HG03469 (cell line): ENCODE results near the gene USF3.

Source experiments
- ATAC-seq: cut with Tn5 transposase; IDR thresholded peaks from one replicate; pipeline ENCODE4 v1.9.1; 2021; ENCODE audit warnings: mild to moderate bottlenecking, moderate library complexity, moderate number of reproducible peaks; ENCODE audit not compliant: unreplicated experiment

The USF3 gene, protein sequence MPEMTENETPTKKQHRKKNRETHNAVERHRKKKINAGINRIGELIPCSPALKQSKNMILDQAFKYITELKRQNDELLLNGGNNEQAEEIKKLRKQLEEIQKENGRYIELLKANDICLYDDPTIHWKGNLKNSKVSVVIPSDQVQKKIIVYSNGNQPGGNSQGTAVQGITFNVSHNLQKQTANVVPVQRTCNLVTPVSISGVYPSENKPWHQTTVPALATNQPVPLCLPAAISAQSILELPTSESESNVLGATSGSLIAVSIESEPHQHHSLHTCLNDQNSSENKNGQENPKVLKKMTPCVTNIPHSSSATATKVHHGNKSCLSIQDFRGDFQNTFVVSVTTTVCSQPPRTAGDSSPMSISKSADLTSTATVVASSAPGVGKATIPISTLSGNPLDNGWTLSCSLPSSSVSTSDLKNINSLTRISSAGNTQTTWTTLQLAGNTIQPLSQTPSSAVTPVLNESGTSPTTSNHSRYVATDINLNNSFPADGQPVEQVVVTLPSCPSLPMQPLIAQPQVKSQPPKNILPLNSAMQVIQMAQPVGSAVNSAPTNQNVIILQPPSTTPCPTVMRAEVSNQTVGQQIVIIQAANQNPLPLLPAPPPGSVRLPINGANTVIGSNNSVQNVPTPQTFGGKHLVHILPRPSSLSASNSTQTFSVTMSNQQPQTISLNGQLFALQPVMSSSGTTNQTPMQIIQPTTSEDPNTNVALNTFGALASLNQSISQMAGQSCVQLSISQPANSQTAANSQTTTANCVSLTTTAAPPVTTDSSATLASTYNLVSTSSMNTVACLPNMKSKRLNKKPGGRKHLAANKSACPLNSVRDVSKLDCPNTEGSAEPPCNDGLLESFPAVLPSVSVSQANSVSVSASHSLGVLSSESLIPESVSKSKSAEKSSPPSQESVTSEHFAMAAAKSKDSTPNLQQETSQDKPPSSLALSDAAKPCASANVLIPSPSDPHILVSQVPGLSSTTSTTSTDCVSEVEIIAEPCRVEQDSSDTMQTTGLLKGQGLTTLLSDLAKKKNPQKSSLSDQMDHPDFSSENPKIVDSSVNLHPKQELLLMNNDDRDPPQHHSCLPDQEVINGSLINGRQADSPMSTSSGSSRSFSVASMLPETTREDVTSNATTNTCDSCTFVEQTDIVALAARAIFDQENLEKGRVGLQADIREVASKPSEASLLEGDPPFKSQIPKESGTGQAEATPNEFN (N-terminal part only)

DNA sequence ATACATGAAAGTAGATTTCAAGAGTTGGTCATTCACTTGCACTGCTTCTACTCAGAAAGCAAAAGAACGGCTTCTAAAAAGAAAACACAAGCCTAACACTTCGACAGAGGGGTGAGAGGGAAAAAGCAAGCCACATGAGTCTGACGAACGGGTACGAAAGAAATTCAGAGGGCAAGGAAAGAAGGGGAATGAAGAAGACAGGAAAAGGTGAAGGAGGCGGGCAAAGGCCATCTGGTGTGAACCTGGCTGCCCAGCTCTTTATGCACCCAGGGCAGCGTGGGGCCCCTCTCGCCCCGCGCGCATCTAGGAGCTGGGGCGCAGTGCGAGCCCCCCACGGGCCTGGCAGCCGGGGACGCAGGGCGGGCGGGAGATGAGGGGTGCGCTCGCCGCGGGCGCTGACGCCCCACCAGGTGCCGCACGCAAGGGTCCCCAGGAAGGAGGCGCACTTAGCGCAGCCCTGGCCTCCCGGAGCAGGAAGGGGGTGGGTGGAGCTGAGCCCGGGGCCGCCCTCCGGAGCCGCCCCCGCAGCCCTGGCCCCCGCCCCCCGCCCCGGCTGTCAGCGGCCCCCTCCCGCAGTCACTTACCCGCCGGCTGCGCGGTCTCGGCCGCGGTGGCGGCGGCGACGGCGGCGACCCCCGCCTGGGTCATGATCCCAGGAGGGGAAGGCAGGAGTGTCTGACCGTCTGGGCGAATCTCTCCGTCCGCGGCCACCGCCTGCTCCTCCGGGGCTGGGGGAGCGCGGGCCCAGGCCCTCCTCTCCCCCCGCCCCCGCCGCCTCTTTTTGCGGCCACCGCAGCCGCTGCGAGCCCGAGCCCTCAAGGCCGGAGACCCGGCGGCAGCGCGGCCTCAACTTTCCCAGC is at the start of gene USF3:
USF3 (minus strand) TSS at position 857 of the 860 bp plus-strand sequence. CDS start 21,764 bp downstream, outside the sequence.
- ATAC-seq: peak; percentile 42

GRCh38 chr3:113745756-113746547 is 49.5 kb upstream of the USF3 start, which contains the start of gene NAA50:
TSS of gene NAA50 (minus strand) at chr3:113746249. CDS start at chr3:113745949, 300 bp downstream.
- ATAC-seq: peak; percentile 27

DNA sequence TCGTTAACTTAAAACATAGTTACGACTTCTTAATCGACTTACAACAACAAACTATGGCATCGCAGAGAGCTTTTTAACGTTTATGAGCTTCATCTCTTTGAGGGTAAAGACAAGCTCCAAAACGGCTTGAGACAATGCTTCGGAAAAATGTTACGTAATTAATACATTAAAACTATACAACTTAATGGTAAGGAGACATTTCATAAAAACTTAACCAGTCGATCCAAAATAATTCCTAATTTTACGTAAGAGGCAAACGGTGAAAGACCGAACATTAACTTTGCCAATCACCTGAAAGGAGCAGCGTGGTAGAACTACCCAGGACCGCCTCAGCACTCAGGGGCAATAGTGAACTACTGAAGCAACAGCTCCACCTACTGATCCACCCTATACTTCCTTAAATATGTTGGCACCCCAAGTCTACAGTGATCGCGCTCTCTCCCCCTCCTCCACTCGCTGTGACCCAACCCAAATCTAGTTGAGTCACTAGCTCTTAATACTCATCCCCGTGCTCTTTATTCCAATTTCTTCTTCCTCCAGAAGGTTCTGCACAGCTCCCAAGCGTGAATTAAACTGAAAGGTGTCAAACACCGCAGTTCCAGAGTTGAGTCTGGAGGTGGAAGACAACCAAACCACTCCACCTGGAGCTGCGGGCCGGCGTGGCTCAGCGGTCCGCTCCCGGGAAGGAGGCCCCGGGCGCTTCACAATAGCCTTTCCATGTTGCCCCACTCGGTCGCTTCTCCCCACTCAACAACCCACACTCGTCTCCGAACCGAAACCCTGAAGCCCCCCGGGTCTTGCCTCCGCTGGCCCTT is 48.7 kb upstream of the USF3 start:
- peak; percentile 46 for ATAC-seq

- no peak for ATAC-seq
These were observed 46.7 kb upstream of the USF3 start for GRCh38 chr3:113743006-113743630.

DNA sequence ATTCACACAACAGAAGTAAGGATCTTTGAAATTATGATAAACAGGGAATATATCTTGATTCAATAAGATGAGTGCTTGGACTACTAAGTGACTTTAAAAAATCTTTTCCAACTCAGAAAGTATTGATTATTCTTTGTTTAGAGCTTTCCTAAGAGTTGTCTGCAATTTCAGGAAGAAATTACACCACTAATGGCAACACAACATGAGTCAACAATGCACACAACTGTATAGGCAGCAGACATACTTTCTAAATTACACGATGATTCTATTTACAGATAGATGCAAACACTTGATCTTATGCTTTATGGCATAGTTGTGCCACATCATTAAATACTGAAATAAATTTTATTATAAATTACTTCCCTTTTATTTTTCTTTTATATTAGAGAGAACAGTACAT is 45.2 kb upstream of the USF3 start:
- ATAC-seq: no peak

GRCh38 chr3:113741086-113741485 is 44.6 kb upstream of the USF3 start:
- no peak for ATAC-seq

DNA sequence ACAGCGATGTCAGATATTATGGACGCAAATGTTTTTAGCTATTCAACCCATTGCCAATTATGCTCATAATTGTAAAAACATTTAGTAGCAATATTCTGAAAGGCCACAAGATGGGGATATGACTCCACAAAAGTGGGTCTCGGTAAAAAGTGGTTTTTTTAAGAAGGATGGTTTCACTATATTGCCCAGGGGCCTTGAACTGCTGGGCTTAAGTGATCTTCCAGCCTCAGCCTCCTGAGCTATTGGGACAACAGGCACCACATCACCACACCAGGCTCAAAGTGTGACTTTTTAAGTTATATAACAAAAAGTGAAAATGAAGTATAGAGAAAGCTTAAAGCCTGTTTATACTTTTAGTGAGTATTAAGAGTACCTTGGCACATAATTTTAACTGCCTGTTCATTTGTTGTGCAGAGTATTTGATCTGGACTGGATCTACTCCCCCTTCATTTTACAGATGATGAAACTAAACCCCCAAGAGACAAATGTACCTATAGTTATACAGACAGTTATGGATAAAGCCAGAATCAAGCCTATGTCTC is 40.2 kb upstream of the USF3 start:
- peak; percentile 54 for ATAC-seq

DNA sequence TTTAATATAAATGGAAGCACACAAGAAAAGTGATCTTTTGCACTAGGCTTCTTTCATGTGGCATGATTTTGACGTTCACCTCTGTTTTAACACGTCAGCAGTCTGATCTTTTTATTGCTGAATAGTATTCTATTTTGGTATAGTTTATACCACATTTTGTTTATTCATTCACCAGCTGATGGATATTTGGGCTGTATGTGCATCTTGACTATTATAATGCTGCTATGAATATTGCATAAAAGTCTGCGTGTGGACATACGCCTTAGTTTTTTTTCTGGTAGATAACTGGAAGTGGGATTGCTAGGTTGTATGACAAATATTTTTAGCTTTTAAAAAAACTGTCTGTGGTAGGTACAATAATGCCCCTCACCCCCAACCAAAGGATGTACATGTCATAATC is 35.3 kb upstream of the USF3 start:
- no peak for ATAC-seq

DNA sequence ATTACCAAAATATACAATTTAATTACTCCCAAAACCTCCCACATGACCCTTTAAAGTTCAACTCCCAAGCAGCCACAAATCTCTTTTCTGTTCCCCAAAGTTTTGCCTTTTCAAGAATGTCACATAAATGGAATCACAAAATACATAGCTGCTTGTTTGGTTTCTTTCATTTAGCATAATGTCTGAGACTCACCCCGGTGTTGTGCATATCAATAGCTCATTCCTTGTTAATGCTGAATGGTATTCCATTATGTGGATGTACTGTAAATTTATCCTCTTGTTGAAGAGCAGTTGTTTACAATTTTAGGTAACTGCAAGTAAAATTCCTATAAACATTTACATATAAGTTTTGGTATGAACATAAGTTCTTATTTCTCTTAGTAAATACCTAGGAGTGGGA is 34.1 kb upstream of the USF3 start:
- ATAC-seq: no peak

DNA sequence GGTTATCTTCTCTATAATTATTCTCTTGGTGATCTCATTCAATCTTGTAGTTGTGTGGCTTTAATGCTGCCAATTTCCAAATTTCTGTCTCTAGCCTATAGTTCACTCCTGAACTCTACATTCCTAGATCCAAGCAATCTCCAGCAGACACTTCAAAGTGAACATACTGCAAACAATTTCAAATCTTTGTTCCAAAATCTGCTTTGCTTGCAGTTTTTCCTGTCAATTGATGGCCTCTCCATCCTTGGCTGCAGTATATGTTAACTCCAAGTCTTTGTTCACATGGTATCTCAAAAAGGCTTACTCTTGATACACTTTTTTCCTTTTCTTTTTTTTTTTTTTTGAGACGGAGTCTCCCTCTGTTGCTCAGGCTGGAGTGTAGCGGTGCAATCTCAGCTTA is 32.2 kb upstream of the USF3 start:
- ATAC-seq: no peak

- ATAC-seq: no peak
These were observed 25.2 kb upstream of the USF3 start for GRCh38 chr3:113721636-113722035.

GRCh38 chr3:113719758-113720157 is 23.3 kb upstream of the USF3 start:
- ATAC-seq: no peak

GRCh38 chr3:113719294-113719693 is 22.9 kb upstream of the USF3 start:
- no peak for ATAC-seq

DNA sequence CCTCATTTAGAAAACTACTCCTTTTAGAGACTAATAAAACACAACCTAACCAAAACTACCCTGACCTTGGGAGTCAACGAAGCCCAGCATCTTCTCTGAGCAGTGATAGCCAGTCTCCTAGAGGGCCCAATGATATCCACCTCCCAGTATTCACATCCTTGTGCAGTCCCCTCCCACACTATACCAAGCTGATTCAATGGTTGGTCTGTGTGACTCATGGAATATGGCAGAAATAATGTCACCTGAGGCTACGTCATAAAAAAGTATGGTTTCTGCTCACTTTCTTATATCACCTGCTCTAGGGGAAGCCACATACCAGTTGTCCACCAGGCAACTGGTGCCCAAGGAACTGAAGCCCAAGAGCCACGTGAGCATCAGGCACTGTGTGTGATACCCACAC is 21.4 kb upstream of the USF3 start:
- no peak for ATAC-seq

GRCh38 chr3:113717308-113717707 is 20.9 kb upstream of the USF3 start:
- no peak for ATAC-seq

GRCh38 chr3:113714702-113715101 is 18.3 kb upstream of the USF3 start:
- no peak for ATAC-seq

DNA sequence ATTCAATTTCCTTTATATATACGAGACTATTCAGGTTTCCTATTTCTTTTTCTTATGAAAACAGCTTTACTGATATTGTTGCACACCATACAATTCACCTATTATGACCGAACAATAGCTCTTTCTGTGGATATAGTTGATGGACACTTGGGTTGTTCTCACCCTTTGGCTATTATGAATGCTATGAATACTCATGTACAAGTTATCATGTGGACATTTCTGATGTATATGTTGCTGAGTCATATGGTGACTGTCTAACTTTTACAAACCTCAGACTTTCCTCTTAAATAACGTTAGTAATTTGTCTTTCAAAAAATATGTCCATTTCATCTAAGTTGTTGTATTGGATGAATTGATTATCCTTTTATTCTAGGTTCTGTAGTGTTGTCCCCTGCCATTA is 15.7 kb upstream of the USF3 start:
- no peak for ATAC-seq

DNA sequence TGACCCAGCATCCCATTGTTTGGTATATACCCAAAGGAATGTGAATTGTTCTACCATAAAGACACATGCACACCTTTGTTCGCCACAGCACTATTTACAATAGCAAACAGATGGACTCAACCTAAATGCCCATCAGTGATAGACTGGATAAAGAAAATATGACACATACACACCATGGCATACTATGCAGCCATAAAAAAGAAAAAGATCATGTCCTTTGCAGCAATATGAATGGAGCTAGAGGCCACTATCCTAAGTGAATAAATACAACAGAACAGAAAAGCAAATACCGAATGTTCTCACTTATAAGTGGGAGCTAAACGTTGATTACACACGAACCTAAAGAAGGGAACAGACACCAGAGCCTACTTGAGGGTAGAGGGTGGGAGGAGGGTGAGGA is 11.4 kb upstream of the USF3 start:
- no peak for ATAC-seq
